Trophoblast cell (in vitro differentiated cells and primary cell): ENCODE results near the gene ARMC2.

Experiments
- DNase-seq, 2 donors: peaks; one replicate each; pipeline ENCODE4 v3.0.0-alpha.2; 2016
- H2AFZ ChIP-seq: 2 replicates; pipeline ENCODE4 v1.6.1; 2013; ENCODE audit warnings: low read length, moderate library complexity, mild to moderate bottlenecking; ENCODE audit not compliant: insufficient read depth, poor library complexity
- H2AK5ac ChIP-seq: 2 replicates; pipeline ENCODE4 v1.6.1; 2013; ENCODE audit warnings: mild to moderate bottlenecking, low read length
- H2BK120ac ChIP-seq: 2 replicates; pipeline ENCODE4 v1.6.1; 2013; ENCODE audit warnings: low read length, mild to moderate bottlenecking, moderate library complexity; ENCODE audit not compliant: insufficient read depth, poor library complexity
- H2BK12ac ChIP-seq: 2 replicates; pipeline ENCODE4 v1.6.1; 2013; ENCODE audit warnings: mild to moderate bottlenecking, low read length, moderate library complexity
- H2BK5ac ChIP-seq: 2 replicates; pipeline ENCODE4 v1.6.1; 2013; ENCODE audit warnings: low read length, low read depth, moderate library complexity, mild to moderate bottlenecking; ENCODE audit not compliant: poor library complexity
- H3K14ac ChIP-seq: 2 replicates; pipeline ENCODE4 v1.6.1; 2013; ENCODE audit warnings: mild to moderate bottlenecking, low read length
- H3K18ac ChIP-seq: 2 replicates; pipeline ENCODE4 v1.6.1; 2013; ENCODE audit warnings: mild to moderate bottlenecking, low read length
- H3K23ac ChIP-seq: 2 replicates; pipeline ENCODE4 v1.6.1; 2013; ENCODE audit warnings: low read length
- H3K27ac ChIP-seq: 2 replicates; pipeline ENCODE4 v1.5.1; 2013; ENCODE audit warnings: low read depth, mild to moderate bottlenecking, inconsistent platforms, low read length, moderate library complexity
- H3K27me3 ChIP-seq: 2 replicates; pipeline ENCODE4 v1.6.1; 2013; ENCODE audit warnings: inconsistent platforms, mild to moderate bottlenecking, low read length, moderate library complexity; ENCODE audit not compliant: insufficient read depth
- H3K36me3 ChIP-seq, 2 experiments: 1 replicate in 1 of 2; 2 replicates in 1 of 2; pipeline ENCODE4 v1.6.1; 2013; ENCODE audit warnings: low read length in 2 of 2, mild to moderate bottlenecking in 2 of 2, moderate library complexity in 1 of 2; ENCODE audit not compliant: insufficient read depth in 2 of 2, control insufficient read depth in 1 of 2
- H3K4ac ChIP-seq: 2 replicates; pipeline ENCODE4 v1.6.1; 2013; ENCODE audit warnings: low read depth, mild to moderate bottlenecking, low read length, moderate library complexity
- H3K4me1 ChIP-seq, 2 experiments: 1 replicate in 1 of 2; 2 replicates in 1 of 2; pipeline ENCODE4 v1.6.1; 2013; ENCODE audit warnings: low read length in 2 of 2, mild to moderate bottlenecking in 2 of 2, moderate library complexity in 1 of 2; ENCODE audit not compliant: insufficient read depth in 2 of 2, control insufficient read depth in 1 of 2
- H3K4me2 ChIP-seq: 2 replicates; pipeline ENCODE4 v1.6.1; 2013; ENCODE audit warnings: inconsistent platforms, mild to moderate bottlenecking, low read length, moderate library complexity
- H3K4me3 ChIP-seq: 2 replicates; pipeline ENCODE4 v1.5.1; 2013; ENCODE audit warnings: mild to moderate bottlenecking, low read depth, low read length, inconsistent platforms
- H3K79me1 ChIP-seq: one replicate; pipeline ENCODE4 v1.6.1; 2013; ENCODE audit warnings: low read length
- H3K79me2 ChIP-seq: 2 replicates; pipeline ENCODE4 v1.6.1; 2013; ENCODE audit warnings: low read length, mild to moderate bottlenecking; ENCODE audit not compliant: control insufficient read depth, insufficient read depth, poor library complexity
- H3K9ac ChIP-seq: 2 replicates; pipeline ENCODE4 v1.6.1; 2013; ENCODE audit warnings: mild to moderate bottlenecking, low read length
- H3K9me3 ChIP-seq: 2 replicates; pipeline ENCODE4 v1.6.1; 2013; ENCODE audit warnings: low read depth, mild to moderate bottlenecking, control low read depth, inconsistent platforms, low read length; ENCODE audit not compliant: insufficient read depth
- H4K12ac ChIP-seq: 2 replicates; pipeline ENCODE4 v1.6.1; 2013; ENCODE audit warnings: low read depth, mild to moderate bottlenecking, low read length, moderate library complexity
- H4K8ac ChIP-seq: 2 replicates; pipeline ENCODE4 v1.6.1; 2013; ENCODE audit warnings: low read depth, mild to moderate bottlenecking, low read length, moderate library complexity
- H4K91ac ChIP-seq: one replicate; pipeline ENCODE4 v1.6.1; 2013; ENCODE audit warnings: low read depth, mild to moderate bottlenecking, low read length, moderate library complexity
- WGBS: extraction: QIAGEN DNeasy Blood & Tissue Kit; methylation state at CpG from one replicate; pipeline ENCODE4 v1.1.7; 2013; ENCODE audit warnings: missing lambda C conversion rate; ENCODE audit not compliant: insufficient read length, insufficient coverage; ENCODE audit errors: extremely low coverage; 5-methylcytosine and 5-hydroxymethylcytosine counted together

The ARMC2 gene

DNA sequence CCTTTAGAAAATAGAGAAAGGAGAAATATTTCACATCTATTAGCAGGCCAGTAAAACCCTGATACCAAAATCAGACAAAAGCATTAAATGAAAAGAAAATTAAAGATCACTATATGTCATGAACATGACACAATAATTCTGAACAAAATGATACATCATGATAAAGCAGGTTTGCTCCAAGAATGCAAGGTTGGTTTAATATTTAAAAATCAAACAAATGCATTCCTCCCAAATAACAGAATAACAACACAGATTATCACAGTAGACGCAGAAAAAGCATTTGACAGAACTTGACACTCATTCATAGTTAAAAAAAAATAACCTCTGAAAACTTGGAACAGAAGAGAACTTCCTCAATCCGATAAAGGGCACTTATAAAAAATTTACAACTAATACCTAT, 22.9 kb upstream of the ARMC2 start:
- Histone ChIP-seq H3K27me3 (no peaks in the 10 kb centered on the region), H2AFZ (no peak overlapping the region), H3K9me3 (no peaks in the 10 kb centered on the region), H3K4me1 (no peaks in the 10 kb centered on the region), H2BK120ac (no peak overlapping the region), H2BK12ac (no peak overlapping the region), H2AK5ac (no peak overlapping the region), H3K23ac (no peak overlapping the region), H3K14ac (no peak overlapping the region), H4K12ac (no peak overlapping the region), H3K9ac (no peak overlapping the region), H3K36me3 (no peaks in the 10 kb centered on the region), H3K79me1 (no peaks in the 10 kb centered on the region), H4K8ac (no peak overlapping the region), H3K4me3 (no peak overlapping the region), H3K27ac (no peak overlapping the region), H3K79me2 (no peaks in the 10 kb centered on the region), H4K91ac (no peak overlapping the region), H2BK5ac (no peak overlapping the region), H3K4ac (no peak overlapping the region), H3K4me2 (no peak overlapping the region), H3K18ac (no peak overlapping the region)
- WGBS: no CpG with 5 or more reads among the region's 2 CpGs
- DNase-seq: no peak

DNA sequence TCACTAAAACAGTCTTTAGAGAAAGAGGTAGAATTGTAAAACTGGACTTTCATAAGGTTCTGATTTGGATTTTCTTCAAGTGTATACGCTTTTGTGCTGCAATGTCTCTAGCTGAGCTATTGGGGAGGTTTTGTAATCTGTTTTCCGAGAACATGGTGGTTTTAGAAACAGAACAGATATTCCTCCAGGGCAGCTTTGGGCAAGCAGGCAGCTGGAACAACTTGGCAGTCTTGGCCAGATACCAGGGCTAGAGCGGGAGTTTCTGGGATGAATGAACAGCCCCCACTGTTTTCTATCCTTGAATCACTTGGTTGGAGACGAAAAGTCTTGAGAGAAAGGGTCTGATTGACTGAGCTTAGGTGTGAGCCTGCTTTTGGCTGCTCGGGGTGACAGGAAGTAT, 17.1 kb upstream of the ARMC2 start:
- H4K8ac ChIP-seq: no peak overlapping the region
- no CpG with 5 or more reads among the region's 5 CpGs for WGBS
- H3K27me3 ChIP-seq: no peaks in the 10 kb centered on the region
- H2BK5ac ChIP-seq: no peak overlapping the region
- DNase-seq: no peak
- no peak overlapping the region for H3K4me3 ChIP-seq
- H3K36me3 ChIP-seq: no peaks in the 10 kb centered on the region
- H3K23ac ChIP-seq: no peak overlapping the region
- no peak overlapping the region for H2AK5ac ChIP-seq
- no peaks in the 10 kb centered on the region for H3K9me3 ChIP-seq
- H4K91ac ChIP-seq: no peak overlapping the region
- no peaks in the 10 kb centered on the region for H3K4me1 ChIP-seq
- no peaks in the 10 kb centered on the region for H3K79me1 ChIP-seq
- no peaks in the 10 kb centered on the region for H3K79me2 ChIP-seq
- no peak overlapping the region for H3K4me2 ChIP-seq
- H2AFZ ChIP-seq: no peak overlapping the region
- no peak overlapping the region for H3K4ac ChIP-seq
- H4K12ac ChIP-seq: no peak overlapping the region
- no peak overlapping the region for H3K9ac ChIP-seq
- no peak overlapping the region for H3K27ac ChIP-seq
- H3K18ac ChIP-seq: no peak overlapping the region
- no peak overlapping the region for H2BK12ac ChIP-seq
- no peak overlapping the region for H3K14ac ChIP-seq
- H2BK120ac ChIP-seq: no peak overlapping the region

DNA sequence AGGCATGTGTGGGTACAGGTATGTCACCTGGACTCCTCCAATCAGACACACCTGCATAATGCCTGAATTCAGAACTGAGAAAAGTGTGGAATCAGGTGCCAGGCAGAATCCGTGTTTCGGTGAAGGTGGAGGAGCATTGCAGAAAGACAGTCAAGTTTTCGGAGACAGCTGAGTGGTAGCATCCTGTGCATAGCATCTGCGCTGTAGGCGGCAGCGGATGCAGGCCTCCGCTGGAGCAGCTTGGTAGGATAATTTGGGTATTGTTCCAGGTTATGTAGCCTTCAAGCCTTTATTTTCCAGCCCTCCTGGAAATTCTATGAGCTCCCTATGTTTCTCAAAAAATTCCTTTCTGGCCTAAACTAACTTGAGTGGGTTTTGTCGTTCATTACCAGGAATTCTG, 15.5 kb upstream of the ARMC2 start:
- no peak overlapping the region for H2AK5ac ChIP-seq
- H4K12ac ChIP-seq: no peak overlapping the region
- no peak overlapping the region for H3K18ac ChIP-seq
- H3K4me2 ChIP-seq: no peak overlapping the region
- no peaks in the 10 kb centered on the region for H3K36me3 ChIP-seq
- no peak overlapping the region for H3K14ac ChIP-seq
- no peak overlapping the region for H3K4ac ChIP-seq
- H3K23ac ChIP-seq: no peak overlapping the region
- H4K91ac ChIP-seq: no peak overlapping the region
- DNase-seq: no peak
- H4K8ac ChIP-seq: no peak overlapping the region
- no peak overlapping the region for H2BK12ac ChIP-seq
- H3K4me1 ChIP-seq: no peaks in the 10 kb centered on the region
- H3K27me3 ChIP-seq: no peaks in the 10 kb centered on the region
- H2AFZ ChIP-seq: no peak overlapping the region
- no CpG with 5 or more reads among the region's 8 CpGs for WGBS
- no peak overlapping the region for H2BK120ac ChIP-seq
- no peak overlapping the region for H2BK5ac ChIP-seq
- H3K9me3 ChIP-seq: no peaks in the 10 kb centered on the region
- no peaks in the 10 kb centered on the region for H3K79me2 ChIP-seq
- no peak overlapping the region for H3K4me3 ChIP-seq
- H3K27ac ChIP-seq: no peak overlapping the region
- H3K9ac ChIP-seq: no peak overlapping the region
- H3K79me1 ChIP-seq: no peaks in the 10 kb centered on the region

DNA sequence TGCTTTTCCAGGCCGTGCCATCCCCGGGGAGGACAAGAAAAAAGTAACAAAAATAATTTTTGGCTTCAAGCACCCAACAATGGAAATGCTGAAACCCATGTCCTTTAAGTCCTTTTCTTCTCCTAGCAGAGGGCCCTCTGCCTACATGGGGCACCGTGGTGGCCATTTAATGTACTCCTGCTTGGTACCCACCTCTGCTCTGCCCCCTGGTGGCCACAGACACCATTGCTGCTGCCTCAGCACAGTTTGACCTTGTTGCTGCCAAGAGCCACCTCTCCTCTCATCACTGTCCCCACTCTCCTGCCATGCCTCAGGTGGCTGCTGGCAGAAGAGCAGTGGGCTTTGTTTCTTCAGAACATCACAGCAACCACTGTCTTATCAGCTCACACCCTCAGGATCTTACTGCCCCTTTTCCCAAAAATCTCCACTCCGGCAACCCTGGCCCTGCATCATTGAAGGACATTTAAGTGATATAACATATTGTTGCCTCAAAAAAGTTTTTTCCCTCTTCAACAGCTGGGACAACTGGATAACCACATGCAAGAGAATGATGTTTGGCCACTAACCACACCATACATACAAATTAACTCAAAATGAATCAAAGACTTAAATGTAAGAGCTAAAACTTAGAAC, 12.9 kb upstream of the ARMC2 start:
- no peak overlapping the region for H2BK120ac ChIP-seq
- H2BK12ac ChIP-seq: no peak overlapping the region
- H3K9me3 ChIP-seq: peaks cover 3% of the 10 kb centered on the region
- H3K36me3 ChIP-seq: no peaks in the 10 kb centered on the region
- no peak overlapping the region for H4K8ac ChIP-seq
- H3K27ac ChIP-seq: no peak overlapping the region
- H2BK5ac ChIP-seq: no peak overlapping the region
- H3K18ac ChIP-seq: no peak overlapping the region
- H3K4me3 ChIP-seq: no peak overlapping the region
- H3K23ac ChIP-seq: no peak overlapping the region
- H2AFZ ChIP-seq: no peak overlapping the region
- H3K4me2 ChIP-seq: no peak overlapping the region
- no peak overlapping the region for H3K4ac ChIP-seq
- H4K91ac ChIP-seq: no peak overlapping the region
- no peak overlapping the region for H3K14ac ChIP-seq
- DNase-seq: peak; percentile 77 to 88
- H3K79me1 ChIP-seq: no peaks in the 10 kb centered on the region
- WGBS: no CpG with 5 or more reads among the region's 4 CpGs
- no peaks in the 10 kb centered on the region for H3K79me2 ChIP-seq
- no peak overlapping the region for H4K12ac ChIP-seq
- no peaks in the 10 kb centered on the region for H3K27me3 ChIP-seq
- H3K9ac ChIP-seq: no peak overlapping the region
- H3K4me1 ChIP-seq: peaks cover 0 to 4% of the 10 kb centered on the region in 2 experiments
- H2AK5ac ChIP-seq: no peak overlapping the region
